HG03060 (cell line): Measurements from ENCODE around the gene NCOA7.
"Not testable (repeated sequence)": the region's sequence is repeated elsewhere in the genome, so short reads cannot be mapped to it uniquely, and the experiment has no call there.

ENCODE experiments used
- ATAC-seq: cut with Tn5 transposase; IDR thresholded peaks from one replicate; pipeline ENCODE4 v1.9.1; 2021; ENCODE audit warnings: low read depth, moderate number of reproducible peaks; ENCODE audit not compliant: unreplicated experiment

NCOA7 gene

GRCh38 chr6:125912430-125912829 lies 121.7 kb downstream of the NCOA7 start:
- not testable (repeated sequence) for ATAC-seq

GRCh38 chr6:125913145-125913544 lies 122.4 kb downstream of the NCOA7 start:
- no peak for ATAC-seq

GRCh38 chr6:125913864-125914351 lies 123.1 kb downstream of the NCOA7 start:
- no peak for ATAC-seq

- ATAC-seq, result no peak
Measured at GRCh38 chr6:125918230-125918629, 127.5 kb downstream of the NCOA7 start.

GRCh38 chr6:125918681-125919566 lies 128.2 kb downstream of the NCOA7 start:
- peak; percentile 96 for ATAC-seq

- ATAC-seq, result no peak
Measured at GRCh38 chr6:125919618-125920017, 128.9 kb downstream of the NCOA7 start.

- ATAC-seq, result no peak
Measured at GRCh38 chr6:125922322-125922860, 131.6 kb downstream of the NCOA7 start.

- no peak for ATAC-seq
Measured at GRCh38 chr6:125923366-125923877, 132.7 kb downstream of the NCOA7 start.

GRCh38 chr6:125924169-125924568 lies 133.4 kb downstream of the NCOA7 start:
- no peak for ATAC-seq

GRCh38 chr6:125924697-125925358 lies 134.1 kb downstream of the NCOA7 start:
- ATAC-seq, result no peak

GRCh38 chr6:125926711-125927110 lies 136.0 kb downstream of the NCOA7 start:
- ATAC-seq, result no peak

GRCh38 chr6:125927761-125928160 lies 137.0 kb downstream of the NCOA7 start:
- no peak for ATAC-seq

GRCh38 chr6:125930765-125931418 lies 140.1 kb downstream of the NCOA7 start:
- ATAC-seq, result no peak

- ATAC-seq, result no peak
Measured at GRCh38 chr6:125931733-125932450, 141.1 kb downstream of the NCOA7 start.

GRCh38 chr6:125932451-125932795 lies 141.7 kb downstream of the NCOA7 start:
- ATAC-seq, result no peak

GRCh38 chr6:125935520-125935919 lies 144.8 kb downstream of the NCOA7 start:
- ATAC-seq, result not testable (repeated sequence)

GRCh38 chr6:125939026-125939425 lies 148.3 kb downstream of the NCOA7 start:
- ATAC-seq, result no peak

GRCh38 chr6:125939791-125940190 lies 149.0 kb downstream of the NCOA7 start:
- ATAC-seq, result no peak

GRCh38 chr6:125940247-125941041 lies 149.7 kb downstream of the NCOA7 start:
- no peak for ATAC-seq
